Measurements from ENCODE around the gene FOXP1. TPM values are rescaled to one million over a fixed set of nuclear protein-coding genes. Genes with fewer than 3 reads are reported as not detected.

The FOXP1 gene
- total RNA-seq, 4 donors from 2014 or later = 49.8 to 157 (median 71.9) TPM

GRCh38 chr3:71201939-71202338 is 381.6 kb downstream of the FOXP1 start:
- WGBS = 60% methylated on average over 1 of the region's 1 CpG
- peaks cover under 1% of the 10 kb centered on the region for H3K36me3 ChIP-seq
- peaks cover 13% of the 10 kb centered on the region for H3K4me1 ChIP-seq
- DNase-seq (ENCODE audit: low spot score in 2 of 2) = no peak
- no peak overlapping the region for H3K27ac ChIP-seq
- no peaks in the 10 kb centered on the region for H3K9me3 ChIP-seq
- H3K4me3 ChIP-seq = no peak overlapping the region
- H3K27me3 ChIP-seq = no peaks in the 10 kb centered on the region
- TF ChIP-seq EP300 (IDR thresholded peaks at IDR 0.05) (no peak), POLR2A (IDR thresholded peaks at IDR 0.05) (no peak), POLR2AphosphoS5 (IDR thresholded peaks at IDR 0.05) (no peak), CTCF (IDR thresholded peaks at IDR 0.05) (no peak)

- 97% methylated on average over 21 of the region's 21 CpGs for WGBS
- TF ChIP-seq EP300 (IDR thresholded peaks at IDR 0.05) (no peak), POLR2A (IDR thresholded peaks at IDR 0.05) (no peak), POLR2AphosphoS5 (IDR thresholded peaks at IDR 0.05) (no peak), CTCF (IDR thresholded peaks at IDR 0.05) (no peak)
Measured at GRCh38 chr3:71197841-71198565, 385.5 kb downstream of the FOXP1 start.

GRCh38 chr3:71195492-71195891 is 388.0 kb downstream of the FOXP1 start:
- WGBS = 78% methylated on average over 5 of the region's 5 CpGs
- Histone ChIP-seq H3K9me3 (no peaks in the 10 kb centered on the region), H3K36me3 (peaks cover 3% of the 10 kb centered on the region), H3K27ac (no peak overlapping the region), H3K27me3 (no peaks in the 10 kb centered on the region), H3K4me3 (no peak overlapping the region), H3K4me1 (no peaks in the 10 kb centered on the region)
- no peak for TF ChIP-seq POLR2A (IDR thresholded peaks at IDR 0.05)
- TF ChIP-seq POLR2AphosphoS5 (IDR thresholded peaks at IDR 0.05) = no peak
- TF ChIP-seq CTCF (IDR thresholded peaks at IDR 0.05) = no peak
- no peak for TF ChIP-seq EP300 (IDR thresholded peaks at IDR 0.05)
- DNase-seq (ENCODE audit: low spot score in 2 of 2) = no peak

More at GRCh38 chr3:71197841-71198565, 385.5 kb downstream of the FOXP1 start:
- H3K36me3 ChIP-seq = peaks cover 3% of the 10 kb centered on the region
- no peaks in the 10 kb centered on the region for H3K9me3 ChIP-seq
- no peak overlapping the region for H3K27ac ChIP-seq
- H3K4me3 ChIP-seq = no peak overlapping the region
- no peak for DNase-seq (ENCODE audit: low spot score in 2 of 2)
- no peaks in the 10 kb centered on the region for H3K27me3 ChIP-seq
- H3K4me1 ChIP-seq = peaks cover 10% of the 10 kb centered on the region

GRCh38 chr3:71194785-71195184 is 388.7 kb downstream of the FOXP1 start:
- Histone ChIP-seq H3K4me1 (no peaks in the 10 kb centered on the region), H3K36me3 (peaks cover 3% of the 10 kb centered on the region), H3K9me3 (no peaks in the 10 kb centered on the region), H3K27ac (no peak overlapping the region), H3K27me3 (no peaks in the 10 kb centered on the region), H3K4me3 (no peak overlapping the region)
- no peak for DNase-seq (ENCODE audit: low spot score in 2 of 2)
- 95% methylated on average over 5 of the region's 5 CpGs for WGBS
- TF ChIP-seq EP300 (IDR thresholded peaks at IDR 0.05) = no peak
- no peak for TF ChIP-seq POLR2AphosphoS5 (IDR thresholded peaks at IDR 0.05)
- no peak for TF ChIP-seq POLR2A (IDR thresholded peaks at IDR 0.05)
- TF ChIP-seq CTCF (IDR thresholded peaks at IDR 0.05) = no peak

- no peak for TF ChIP-seq POLR2A (IDR thresholded peaks at IDR 0.05)
- no peak for TF ChIP-seq POLR2AphosphoS5 (IDR thresholded peaks at IDR 0.05)
- TF ChIP-seq EP300 (IDR thresholded peaks at IDR 0.05) = no peak
- TF ChIP-seq CTCF (IDR thresholded peaks at IDR 0.05) = no peak
- Histone ChIP-seq H3K4me3 (no peak overlapping the region), H3K9me3 (no peaks in the 10 kb centered on the region), H3K36me3 (no peaks in the 10 kb centered on the region), H3K27ac (no peak overlapping the region), H3K4me1 (no peaks in the 10 kb centered on the region), H3K27me3 (no peaks in the 10 kb centered on the region)
- 83% methylated on average over 4 of the region's 4 CpGs for WGBS
- no peak for DNase-seq (ENCODE audit: low spot score in 2 of 2)
Measured at GRCh38 chr3:71191031-71191482, 392.5 kb downstream of the FOXP1 start.
